Natural killer cell (primary cell): ENCODE results near the gene ANXA10. TPM values are rescaled to one million over a fixed set of nuclear protein-coding genes. Genes with fewer than 3 reads are reported as not detected.

Source experiments
- ATAC-seq, 3 donors: fragments of 150-1000 bp in 2 of 3; fragments of 200-7000 bp in 1 of 3; cut with Tn5 transposase; 1 replicate in 1 of 3; 2 replicates in 2 of 3; pipeline ENCODE4 v1.10.0; 2021; ENCODE audit warnings: mild to moderate bottlenecking in 2 of 3, moderate library complexity in 2 of 3
- DNase-seq, 2 donors: peaks; one replicate each; pipeline versions ENCODE4 v3.0.0 to v3.0.0-alpha.2; 2013 to 2021; ENCODE audit warnings: mixed read lengths in 1 of 2
- H3K27ac ChIP-seq: one replicate; pipeline ENCODE4 v1.5.1; 2013; ENCODE audit warnings: mild to moderate bottlenecking, low read length
- H3K27me3 ChIP-seq: one replicate; pipeline ENCODE4 v1.6.1; 2013; ENCODE audit warnings: low read length; ENCODE audit not compliant: control insufficient read depth, insufficient read depth
- H3K36me3 ChIP-seq: one replicate; pipeline ENCODE4 v1.6.1; 2013; ENCODE audit warnings: low read length; ENCODE audit not compliant: control insufficient read depth, insufficient read depth
- H3K4me1 ChIP-seq: one replicate; pipeline ENCODE4 v1.6.1; 2013; ENCODE audit warnings: low read length; ENCODE audit not compliant: control insufficient read depth, insufficient read depth
- H3K4me3 ChIP-seq: one replicate; pipeline ENCODE4 v1.5.1; 2013; ENCODE audit warnings: low read length
- H3K9me3 ChIP-seq: one replicate; pipeline ENCODE4 v1.6.1; 2013; ENCODE audit warnings: low read length; ENCODE audit not compliant: control insufficient read depth, insufficient read depth
- H3K27ac Mint-ChIP-seq, 2 donors: one replicate each; pipeline ENCODE4 v1.8.0; 2022; ENCODE audit warnings: mild to moderate bottlenecking in 2 of 2, mixed read lengths in 2 of 2, moderate library complexity in 1 of 2
- H3K27me3 Mint-ChIP-seq, 2 donors: one replicate each; pipeline ENCODE4 v1.8.0; 2022; ENCODE audit warnings: low read depth in 2 of 2, mixed read lengths in 2 of 2
- H3K36me3 Mint-ChIP-seq: one replicate; pipeline ENCODE4 v1.8.0; 2022; ENCODE audit warnings: mixed read lengths
- H3K4me1 Mint-ChIP-seq, 2 donors: one replicate each; pipeline ENCODE4 v1.8.0; 2022; ENCODE audit warnings: mixed read lengths in 2 of 2
- H3K4me3 Mint-ChIP-seq: one replicate; pipeline ENCODE4 v1.8.0; 2022; ENCODE audit warnings: mild to moderate bottlenecking, moderate library complexity, mixed read lengths
- H3K9me3 Mint-ChIP-seq, 2 donors: one replicate each; pipeline ENCODE4 v1.8.0; 2022; ENCODE audit warnings: mixed read lengths in 2 of 2
- CTCF ChIP-seq: fragments of 200-600 bp; IDR thresholded peaks from one replicate; pipeline ENCODE4 v1.8.0; 2022; ENCODE audit warnings: antibody characterized with exemption
- whole genome bisulfite sequencing: methylation state at CpG from one replicate; pipeline ENCODE4 v1.1.7; 2013; ENCODE audit warnings: missing lambda C conversion rate; ENCODE audit not compliant: insufficient coverage; 5-methylcytosine and 5-hydroxymethylcytosine counted together
- intact Hi-C: fragments of 100-400 bp; cut with micrococcal nuclease; formaldehyde crosslinking; loops from one replicate; pipeline ENCODE4 v1.14.2; 2022
- total RNA-seq, 4 donors: library from RNA; stranded (reverse); fragments of 120-200 nt in 1 of 4; gene quantifications; one replicate each; pipeline versions ENCODE4 v1.2.3 to v1.2.4, GENCODE V29; 2013 to 2022

Gene ANXA10
- total RNA-seq, 3 donors from 2014 or later (not counting 1 experiment from before 2014, with no cell fraction given): not detected

- H3K36me3 ChIP-seq: no peaks in the 10 kb centered on the region
- H3K27me3 Mint-ChIP-seq: no peaks in the 10 kb centered on the region
- H3K27me3 ChIP-seq: no peaks in the 10 kb centered on the region
- H3K36me3 Mint-ChIP-seq: peaks cover 3% of the 10 kb centered on the region
- DNase-seq (no peak), ATAC-seq (no peak)
- no peak for TF ChIP-seq CTCF
- H3K9me3 Mint-ChIP-seq: peaks cover 6 to 8% of the 10 kb centered on the region in 2 donors
- intact Hi-C loops: no loop called here
- no peak overlapping the region for H3K4me3 Mint-ChIP-seq
- H3K4me3 ChIP-seq: no peak overlapping the region
- no peak overlapping the region for H3K27ac ChIP-seq
- H3K9me3 ChIP-seq: no peaks in the 10 kb centered on the region
- no peaks in the 10 kb centered on the region for H3K4me1 Mint-ChIP-seq
- H3K27ac Mint-ChIP-seq: no peak overlapping the region
- H3K4me1 ChIP-seq: no peaks in the 10 kb centered on the region
Measured at GRCh38 chr4:168197926-168198325, 105.6 kb downstream of the ANXA10 start.

GRCh38 chr4:168199260-168199957 lies 107.1 kb downstream of the ANXA10 start:
- peaks cover 8 to 11% of the 10 kb centered on the region in 2 donors for H3K9me3 Mint-ChIP-seq
- ATAC-seq: no peak
- no peak overlapping the region for H3K4me3 Mint-ChIP-seq
- Histone ChIP-seq H3K27me3 (no peaks in the 10 kb centered on the region), H3K4me3 (no peak overlapping the region), H3K27ac (no peak overlapping the region), H3K9me3 (peaks cover 13% of the 10 kb centered on the region), H3K4me1 (no peaks in the 10 kb centered on the region), H3K36me3 (no peaks in the 10 kb centered on the region)
- 23% methylated on average over 3 of the region's 4 CpGs for WGBS
- intact Hi-C loops: no loop called here
- H3K36me3 Mint-ChIP-seq: peaks cover 5% of the 10 kb centered on the region
- no peak for TF ChIP-seq CTCF
- no peaks in the 10 kb centered on the region for H3K4me1 Mint-ChIP-seq
- no peak for DNase-seq
- no peaks in the 10 kb centered on the region for H3K27me3 Mint-ChIP-seq
- no peak overlapping the region for H3K27ac Mint-ChIP-seq

- peaks cover 5% of the 10 kb centered on the region for H3K36me3 Mint-ChIP-seq
- peak in 1 of 3 donors; percentile 21 for ATAC-seq
- DNase-seq: no peak
- no peak overlapping the region for H3K27ac Mint-ChIP-seq
- H3K9me3 ChIP-seq: peaks cover 13% of the 10 kb centered on the region
- H3K9me3 Mint-ChIP-seq: peaks cover 11 to 12% of the 10 kb centered on the region in 2 donors
- no peaks in the 10 kb centered on the region for H3K36me3 ChIP-seq
- TF ChIP-seq CTCF: no peak
- intact Hi-C loops: no loop called here
- H3K4me3 ChIP-seq: no peak overlapping the region
- H3K4me1 Mint-ChIP-seq: no peaks in the 10 kb centered on the region
- H3K4me3 Mint-ChIP-seq: no peak overlapping the region
- no peaks in the 10 kb centered on the region for H3K27me3 Mint-ChIP-seq
- H3K27me3 ChIP-seq: no peaks in the 10 kb centered on the region
- WGBS: no CpG with 5 or more reads among the region's 3 CpGs
- H3K4me1 ChIP-seq: no peaks in the 10 kb centered on the region
- H3K27ac ChIP-seq: no peak overlapping the region
Measured at GRCh38 chr4:168200685-168201084, 108.3 kb downstream of the ANXA10 start.
